GM18508 (cell line): ENCODE data around the gene H19.

Experiments used
- ATAC-seq: cut with Tn5 transposase; IDR thresholded peaks from one replicate; pipeline ENCODE4 v1.9.1; 2021; ENCODE audit warnings: moderate number of reproducible peaks; ENCODE audit not compliant: insufficient read depth, unreplicated experiment

H19 gene

DNA sequence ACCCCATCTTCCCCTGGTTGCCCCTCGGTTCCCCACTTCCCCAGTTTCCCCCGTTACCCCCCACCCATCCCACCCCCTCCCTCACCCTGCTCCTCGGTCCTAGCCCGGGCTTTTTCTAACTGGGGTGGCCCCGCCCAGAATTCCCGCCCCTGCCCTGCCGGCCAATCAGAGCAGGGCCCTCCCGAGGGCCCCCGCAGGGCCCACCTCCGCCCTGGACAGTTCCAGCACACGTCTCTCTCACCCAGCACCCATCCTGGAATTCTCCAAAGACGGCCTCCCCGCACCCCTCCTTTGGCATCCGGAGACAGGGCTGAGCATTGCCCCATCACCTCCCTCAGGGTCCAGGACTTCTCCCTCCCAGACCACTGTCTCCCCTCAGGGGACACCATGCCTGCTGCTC lies at the start of gene H19:
Gene H19 (minus strand): TSS at position 88 of the 400 bp plus-strand sequence.
- ATAC-seq = no peak

DNA sequence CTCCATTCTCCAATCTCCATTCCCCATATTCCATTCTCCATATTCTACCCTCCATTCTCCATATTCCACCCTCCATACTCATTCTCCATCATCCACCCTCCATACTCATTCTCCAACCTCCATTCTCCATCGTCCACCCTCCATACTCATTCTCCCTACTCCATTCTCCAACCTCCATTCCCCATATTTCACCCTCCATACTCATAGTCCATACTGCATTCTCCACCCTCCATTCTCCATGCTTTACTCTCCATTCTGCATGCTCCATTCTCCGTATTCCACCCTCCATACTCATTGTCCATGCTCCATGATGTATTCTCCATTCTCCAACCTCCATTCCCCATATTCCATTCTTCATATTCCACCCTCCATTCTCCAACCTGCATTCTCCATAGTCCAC lies 44.3 kb upstream of the H19 start:
- no peak for ATAC-seq

DNA sequence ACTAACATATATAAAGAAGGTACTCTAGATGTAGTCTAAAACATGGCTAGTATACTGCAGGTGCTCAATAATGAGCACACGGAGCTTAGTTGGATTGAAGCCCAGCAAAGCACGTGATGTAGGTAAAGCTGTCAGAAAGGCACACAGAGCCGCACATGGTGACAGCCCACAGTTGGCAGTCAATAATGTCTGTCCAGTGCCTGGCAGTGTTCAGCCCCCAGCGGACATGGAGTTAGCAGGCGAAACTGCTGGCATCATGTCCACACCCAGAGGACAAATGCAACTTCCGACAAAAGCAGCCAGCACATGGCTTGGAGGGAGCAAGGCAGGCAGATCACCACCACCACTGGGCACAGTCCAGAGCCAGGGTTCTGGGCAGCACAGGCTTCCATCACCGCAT lies 43.5 kb upstream of the H19 start:
- no peak for ATAC-seq

DNA sequence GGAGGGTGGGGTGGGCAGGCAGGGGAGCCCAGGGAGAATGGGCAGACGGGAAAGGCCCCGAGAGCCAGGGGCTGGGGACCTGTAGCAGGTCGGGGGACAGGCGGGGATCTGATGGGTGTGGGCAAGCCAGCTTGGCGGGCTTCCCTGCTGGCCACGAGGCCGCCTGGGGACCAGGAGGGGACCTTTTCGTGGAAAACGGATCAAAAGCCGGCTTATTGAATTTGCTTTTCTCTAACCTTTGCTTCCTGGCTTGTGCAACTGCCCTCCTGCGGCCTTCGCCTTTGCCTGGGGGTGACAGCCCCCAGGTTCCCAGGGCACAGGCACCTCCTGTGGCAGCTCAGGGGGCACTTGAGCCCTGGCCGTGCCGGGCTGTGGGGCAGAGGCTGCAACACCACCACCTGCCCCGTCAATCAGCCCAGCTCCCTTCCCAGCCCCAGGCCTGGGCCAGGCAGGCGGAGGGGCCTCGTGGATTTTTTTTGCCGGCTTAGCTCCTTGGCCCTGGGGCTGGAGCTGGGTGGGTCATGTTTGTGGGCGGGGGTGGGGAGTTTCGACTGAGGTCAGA lies 41.6 kb upstream of the H19 start:
- ATAC-seq = no peak

DNA sequence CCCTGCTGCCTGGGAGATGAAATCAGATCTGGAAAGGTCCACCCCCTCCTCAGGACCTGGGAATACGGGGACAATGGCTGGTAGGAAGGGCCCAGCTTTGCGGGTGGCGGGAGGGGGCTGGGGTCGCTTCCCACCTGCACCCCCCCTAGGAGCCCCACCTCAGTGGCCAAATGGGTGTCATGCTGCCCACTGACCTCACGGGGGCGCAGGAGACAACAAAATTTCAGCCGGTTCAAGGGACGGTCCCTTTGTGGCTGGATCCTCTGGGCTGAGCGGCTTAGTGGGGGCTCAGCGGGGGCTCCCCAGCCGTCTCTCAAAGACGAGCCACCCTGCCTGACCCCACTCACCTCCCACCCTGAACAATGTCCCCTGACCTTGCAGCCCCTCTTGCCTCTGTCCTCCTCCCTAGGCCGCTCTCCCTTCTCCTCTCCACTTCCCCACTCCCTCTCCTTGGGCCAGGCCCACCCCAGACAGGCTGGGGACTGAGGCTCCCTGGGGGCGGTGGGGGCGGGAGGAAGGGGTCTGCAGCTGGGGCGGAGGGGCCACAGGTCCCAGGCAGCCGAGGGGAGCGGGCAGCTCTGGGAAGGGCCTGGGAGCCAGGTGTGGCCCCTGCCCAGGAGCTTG lies 39.3 kb upstream of the H19 start:
- no peak for ATAC-seq

DNA sequence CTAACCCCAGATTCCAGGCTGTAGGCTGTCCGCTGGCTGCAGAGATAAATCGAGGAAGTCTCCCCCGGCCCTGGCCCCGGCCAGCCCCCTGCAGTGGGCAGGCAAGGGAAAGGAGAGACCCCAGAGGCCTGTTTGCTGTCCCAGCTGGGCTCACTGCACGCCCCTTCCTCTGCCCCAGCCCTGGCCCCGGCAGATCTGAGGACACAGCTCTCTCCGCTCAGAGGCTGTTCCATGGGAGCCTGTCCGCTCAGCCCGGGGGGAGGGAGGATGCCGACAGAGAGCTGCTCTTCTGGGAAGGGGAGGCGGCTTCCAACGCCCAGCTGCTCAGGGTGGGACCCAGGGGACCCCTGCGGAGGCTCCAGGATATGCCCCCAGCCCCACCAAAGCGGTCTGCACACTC lies 37.7 kb upstream of the H19 start:
- ATAC-seq = no peak

DNA sequence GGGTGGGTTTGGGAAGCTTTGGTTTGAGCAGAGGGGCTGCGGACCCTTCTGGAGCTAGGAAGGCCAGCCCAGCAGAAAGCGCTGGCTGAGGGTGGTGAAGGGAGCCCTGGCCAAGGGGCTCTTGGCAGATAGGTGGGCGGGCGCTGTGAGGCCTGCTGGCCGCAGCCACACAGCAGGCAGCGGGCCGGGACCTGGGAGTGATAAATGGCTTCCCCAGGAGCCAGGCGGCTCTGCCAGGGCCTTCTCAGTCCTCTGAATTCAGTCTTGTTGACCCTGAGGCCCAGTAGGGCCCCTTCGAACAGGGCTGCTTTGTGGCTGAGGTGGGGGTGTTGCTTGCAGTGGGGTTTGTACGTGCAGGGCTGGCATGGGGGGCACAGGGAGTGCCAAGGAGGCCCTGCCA lies 33.4 kb upstream of the H19 start:
- ATAC-seq = no peak

DNA sequence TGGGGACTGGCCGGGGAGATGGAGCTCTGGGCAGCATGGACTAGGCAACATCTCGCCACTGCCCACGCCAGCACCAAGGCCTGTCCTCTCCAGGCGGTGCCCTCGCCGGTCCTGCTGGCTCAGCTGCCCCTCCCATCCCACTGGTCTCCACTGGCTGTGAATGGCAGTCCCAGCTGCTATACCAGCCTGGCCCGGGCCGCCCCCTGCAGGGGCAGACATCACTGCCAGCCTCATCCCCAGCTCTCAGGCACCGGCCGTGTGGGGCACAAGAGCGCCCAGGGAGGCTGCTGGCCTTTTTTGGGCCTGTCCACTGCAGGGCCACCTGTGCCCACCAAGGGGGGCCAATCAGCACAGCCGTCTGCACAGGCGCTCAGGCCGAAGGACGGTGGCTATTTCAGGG lies 30.1 kb upstream of the H19 start:
- no peak for ATAC-seq

DNA sequence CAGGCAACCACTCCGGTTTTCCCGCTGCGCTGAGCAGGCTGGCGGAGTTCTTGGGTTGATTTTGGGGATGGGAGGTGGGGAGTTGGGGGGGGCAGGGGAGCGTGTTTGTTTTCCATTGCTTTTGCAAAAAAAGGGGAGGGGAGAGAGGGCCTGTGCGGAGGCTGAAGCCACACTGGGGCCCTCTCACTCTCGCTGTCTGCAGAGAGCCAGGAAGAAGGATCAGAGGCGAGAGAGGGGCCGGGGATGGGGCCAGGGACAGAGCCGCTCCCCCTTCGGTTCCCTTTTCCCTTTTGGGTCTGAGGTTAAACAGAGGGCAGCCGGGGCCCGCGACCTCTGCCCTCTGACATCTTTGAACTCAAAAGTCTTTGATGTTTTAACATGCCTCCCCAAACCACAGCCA lies 17.4 kb upstream of the H19 start:
- ATAC-seq = no peak

DNA sequence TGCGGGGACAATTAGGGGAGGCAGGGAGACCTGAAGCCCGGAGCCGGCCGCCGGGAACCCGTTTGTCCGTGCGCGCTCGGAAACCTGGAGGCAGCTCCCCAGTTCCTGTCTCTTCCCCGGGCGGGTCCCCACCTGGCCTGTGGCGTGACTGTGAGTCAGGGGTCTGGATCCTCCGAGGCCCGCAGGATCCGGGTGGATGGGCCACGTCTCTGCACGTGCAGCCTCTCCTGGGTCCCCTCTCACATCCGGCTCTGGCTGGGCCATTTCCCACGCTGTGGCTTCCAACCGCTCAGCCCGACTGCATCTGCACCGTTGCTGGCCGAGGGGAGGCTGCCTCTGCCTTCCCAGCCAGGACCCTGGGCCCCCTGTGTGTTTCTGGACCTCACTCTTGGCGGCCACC lies 14.8 kb upstream of the H19 start:
- ATAC-seq = no peak

DNA sequence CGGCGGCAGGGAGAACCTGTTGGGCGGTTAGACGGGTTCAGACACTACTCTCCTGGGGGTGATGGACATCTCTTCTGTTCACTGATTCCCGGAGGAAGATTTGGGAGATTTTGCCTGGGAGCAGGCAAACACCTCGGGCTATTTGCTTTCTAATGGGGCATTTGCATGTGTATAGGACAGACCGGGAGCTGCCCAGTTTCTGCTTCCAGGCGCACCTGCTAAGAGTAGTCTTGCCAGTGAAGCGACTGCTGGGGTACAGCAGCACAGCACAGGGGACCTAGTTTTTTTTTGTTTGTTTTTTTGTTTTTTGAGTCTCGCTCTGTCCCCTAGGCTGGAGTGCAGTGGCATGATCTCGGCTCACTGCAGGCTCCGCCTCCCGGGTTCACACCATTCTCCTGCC lies 6.8 kb upstream of the H19 start:
- ATAC-seq = no peak

DNA sequence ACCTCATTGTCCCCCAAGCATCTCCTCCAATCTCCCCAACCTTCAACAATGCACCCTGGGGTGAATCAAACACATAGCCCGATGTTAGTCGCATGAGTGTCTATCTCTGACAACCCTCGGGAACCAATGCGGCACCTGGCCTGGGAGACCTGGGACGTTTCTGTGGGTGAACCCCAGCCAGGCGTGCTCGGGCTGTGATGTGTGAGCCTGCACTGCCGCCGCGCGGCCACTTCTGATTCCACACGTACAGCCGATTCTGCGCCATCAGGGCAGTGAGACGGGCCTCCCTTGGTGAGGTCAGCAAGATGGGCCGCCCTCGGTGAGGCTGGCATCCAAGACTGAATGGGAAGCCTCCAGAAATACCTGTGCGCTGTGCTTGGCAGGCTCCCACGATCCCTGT lies 5.2 kb upstream of the H19 start:
- ATAC-seq = no peak

DNA sequence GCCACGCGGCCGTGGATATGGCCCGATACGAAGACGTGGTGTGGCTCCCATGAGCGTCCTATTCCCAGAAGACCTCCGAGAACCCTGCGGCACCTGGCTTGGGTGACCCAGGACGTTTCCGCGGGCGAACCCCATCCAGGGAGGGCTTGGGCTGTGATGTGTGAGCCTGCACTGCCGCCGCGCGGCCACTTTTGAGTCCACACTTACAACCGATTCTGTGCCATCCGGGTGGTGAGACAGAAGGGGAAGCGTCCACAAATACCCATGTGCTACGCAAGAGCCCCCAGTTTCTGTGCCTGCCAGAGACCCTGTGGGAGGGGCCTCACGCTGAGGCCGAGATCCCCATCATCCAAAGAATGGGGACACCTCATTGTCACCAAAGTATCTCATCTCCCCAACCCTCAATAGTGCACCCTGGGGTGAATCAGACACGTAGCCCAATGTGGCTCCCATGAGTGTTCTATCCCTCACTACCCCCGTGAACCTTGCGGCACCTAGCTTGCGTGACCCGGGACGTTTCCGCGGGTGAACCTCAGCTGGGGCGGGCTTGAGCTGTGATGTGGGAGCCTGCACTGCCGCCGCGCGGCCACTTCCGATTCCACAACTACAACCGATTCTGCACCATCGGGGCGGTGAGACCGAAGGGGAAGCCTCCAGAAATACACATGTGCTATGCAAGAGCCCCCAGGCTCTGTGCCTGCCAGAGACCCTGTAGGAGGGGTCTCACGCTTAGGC lies 4.6 kb upstream of the H19 start:
- ATAC-seq = no peak

DNA sequence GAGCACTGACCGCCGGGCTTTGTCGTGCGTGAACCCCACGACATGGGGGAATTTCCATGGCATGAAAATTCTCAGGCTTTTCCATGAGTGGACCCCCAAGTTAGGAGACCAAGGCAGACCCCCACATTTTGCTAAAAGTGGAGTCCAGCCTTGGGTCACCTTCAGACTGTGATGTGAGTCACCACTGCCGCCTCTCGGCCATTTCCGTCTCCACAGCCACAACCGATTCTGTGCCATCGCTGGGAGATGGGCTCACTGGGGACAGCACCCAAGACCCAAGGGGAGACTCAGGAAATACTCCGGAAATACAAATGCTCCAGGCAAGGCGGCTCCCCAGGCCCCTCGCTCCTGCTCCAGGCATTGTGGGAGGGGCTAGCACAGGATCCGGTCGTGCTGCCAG lies 1.2 kb upstream of the H19 start:
- no peak for ATAC-seq

DNA sequence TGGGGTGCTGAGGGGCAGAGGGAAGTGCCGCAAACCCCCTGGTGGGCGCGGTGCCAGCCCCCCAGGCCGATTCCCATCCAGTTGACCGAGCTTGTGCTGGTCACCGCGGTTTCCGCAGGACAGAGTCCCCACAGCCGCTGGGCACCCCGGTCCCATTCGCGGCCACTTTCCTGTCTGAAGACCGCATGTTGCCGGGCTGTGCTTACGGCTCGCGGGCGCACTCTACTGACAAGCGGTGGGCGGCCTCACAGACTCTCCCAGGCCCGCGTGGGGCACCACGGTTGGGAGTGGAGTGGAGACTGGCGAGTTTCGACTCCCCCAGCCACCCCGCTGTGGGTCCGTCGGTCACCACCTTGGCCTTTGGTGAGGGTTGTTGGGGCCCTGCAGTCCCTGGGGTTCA lies 648 bp upstream of the H19 start:
- no peak for ATAC-seq

DNA sequence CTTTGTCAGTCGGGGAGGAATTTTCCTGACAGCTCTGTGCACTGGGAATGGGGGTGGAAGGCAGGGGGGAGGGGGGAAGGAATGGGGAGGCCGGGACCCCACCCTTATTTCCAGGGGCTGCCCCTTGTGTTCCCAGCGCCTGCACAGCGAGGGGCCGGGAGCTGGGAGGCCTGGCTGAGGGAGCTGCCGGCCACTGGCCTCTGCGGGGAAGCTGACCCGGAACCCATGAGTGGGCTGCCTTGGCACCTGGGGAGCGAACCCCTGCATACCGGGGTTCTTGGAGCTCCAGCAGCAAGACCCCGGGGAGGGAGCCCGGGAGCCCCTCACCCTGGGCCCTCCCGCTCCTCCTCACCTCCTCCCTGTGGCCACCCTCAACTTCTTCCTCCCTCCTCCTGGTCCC lies 3.5 kb downstream of the H19 start:
- ATAC-seq = no peak

DNA sequence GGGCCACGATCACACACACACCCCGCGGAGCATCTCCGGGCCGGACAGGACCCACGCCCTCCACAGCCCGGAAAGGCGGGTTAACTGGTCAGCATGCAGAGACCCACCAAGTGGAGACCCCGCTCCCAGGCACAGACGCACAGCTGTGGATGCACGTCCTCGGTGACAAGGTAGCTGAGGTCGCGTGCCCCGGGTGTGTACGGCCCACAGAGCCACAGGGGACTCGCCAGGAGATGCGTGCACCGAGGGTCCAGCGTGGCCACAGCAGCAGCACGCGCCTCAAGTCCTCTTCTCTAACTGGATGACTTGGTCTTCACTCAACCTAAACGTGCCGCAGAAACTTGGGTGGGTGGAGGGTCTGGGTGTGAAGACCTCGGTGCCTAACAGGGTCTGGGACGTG lies 5.5 kb downstream of the H19 start:
- ATAC-seq = no peak

DNA sequence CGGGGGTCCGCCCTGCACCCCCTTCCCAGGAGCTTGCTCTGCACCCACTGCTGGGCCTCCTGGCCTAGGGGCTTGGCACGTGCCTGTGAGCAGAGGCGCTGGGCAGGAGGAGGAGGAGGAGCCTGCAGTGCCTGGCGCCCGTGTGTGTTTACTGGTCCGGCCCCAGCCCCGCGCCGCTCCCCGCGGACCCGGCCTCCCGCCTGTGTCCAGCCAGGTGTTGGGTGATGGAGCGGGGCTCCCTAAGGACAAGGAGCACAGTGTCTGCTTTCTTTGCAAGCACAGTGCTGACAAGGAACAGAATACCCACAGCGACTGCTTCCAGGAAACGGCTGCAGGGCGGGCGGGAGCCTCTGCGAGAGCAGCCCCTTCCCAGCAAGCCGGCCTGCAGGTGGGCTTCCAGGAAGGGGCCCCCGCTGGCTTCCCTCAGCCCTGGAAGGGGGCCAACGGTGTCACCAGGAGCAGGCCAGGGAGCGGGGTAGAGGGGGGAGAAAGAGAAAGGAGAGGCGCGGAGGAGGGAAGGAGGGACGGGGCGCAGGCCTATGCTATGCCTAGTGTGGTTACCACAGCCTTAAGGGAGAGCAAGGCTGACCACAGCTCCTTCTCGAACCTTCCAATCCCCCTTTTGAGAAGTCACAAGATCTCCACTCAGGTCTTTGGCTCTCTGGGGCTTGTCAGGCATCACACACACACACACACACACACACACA lies 6.6 kb downstream of the H19 start:
- ATAC-seq = no peak

DNA sequence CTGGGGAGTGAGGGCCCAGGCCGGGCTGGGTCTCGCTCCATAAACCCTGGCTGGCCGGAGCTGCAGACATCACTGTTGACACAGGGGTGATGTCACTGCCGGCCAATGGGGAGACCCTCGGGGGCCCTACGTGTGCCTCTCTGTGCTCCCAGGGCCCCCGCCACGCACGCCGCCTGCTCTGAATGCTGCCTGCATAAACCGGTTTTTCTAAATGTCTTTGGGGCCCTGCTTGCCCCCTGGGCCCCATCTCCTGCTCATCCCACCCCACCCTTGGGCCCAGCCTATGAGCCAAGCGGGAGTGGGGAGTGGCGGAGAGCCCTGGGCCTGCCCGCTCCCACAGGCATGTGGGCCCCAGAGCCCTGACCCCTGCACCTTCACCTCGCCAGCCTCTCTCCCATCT lies 7.7 kb downstream of the H19 start:
- no peak for ATAC-seq

DNA sequence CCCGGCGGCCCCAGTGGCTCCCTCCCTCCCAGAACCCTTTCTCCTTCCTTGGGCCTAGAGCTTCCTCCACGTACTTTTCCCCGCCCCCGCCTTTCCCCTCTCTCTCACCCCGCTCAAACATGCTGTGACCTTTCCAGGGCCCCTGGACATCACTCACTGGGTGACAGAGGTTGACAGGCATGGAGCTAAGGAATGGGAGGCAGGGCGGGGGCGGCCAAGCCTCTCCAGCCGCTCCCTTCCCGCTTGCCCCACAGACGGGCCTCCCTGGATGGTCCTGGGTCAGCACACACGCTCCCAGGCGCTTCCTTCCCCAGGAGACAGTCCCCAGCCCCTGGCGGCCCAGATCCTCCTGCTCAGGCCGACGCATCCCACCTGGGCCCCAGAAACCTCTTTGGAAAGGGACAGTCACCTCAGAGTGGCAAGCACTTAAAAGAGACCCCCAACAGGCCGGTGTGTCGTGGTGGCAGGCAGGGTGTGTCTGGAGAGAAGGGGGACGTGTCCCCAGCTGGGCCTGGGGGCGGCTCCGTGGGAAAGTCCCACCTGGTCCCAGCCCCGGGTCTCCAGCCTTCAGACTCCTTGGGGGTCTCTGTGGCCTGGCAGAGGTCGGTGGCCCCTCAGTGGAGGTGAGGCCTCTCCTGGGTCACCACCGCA lies 8.8 kb downstream of the H19 start:
- ATAC-seq = no peak

DNA sequence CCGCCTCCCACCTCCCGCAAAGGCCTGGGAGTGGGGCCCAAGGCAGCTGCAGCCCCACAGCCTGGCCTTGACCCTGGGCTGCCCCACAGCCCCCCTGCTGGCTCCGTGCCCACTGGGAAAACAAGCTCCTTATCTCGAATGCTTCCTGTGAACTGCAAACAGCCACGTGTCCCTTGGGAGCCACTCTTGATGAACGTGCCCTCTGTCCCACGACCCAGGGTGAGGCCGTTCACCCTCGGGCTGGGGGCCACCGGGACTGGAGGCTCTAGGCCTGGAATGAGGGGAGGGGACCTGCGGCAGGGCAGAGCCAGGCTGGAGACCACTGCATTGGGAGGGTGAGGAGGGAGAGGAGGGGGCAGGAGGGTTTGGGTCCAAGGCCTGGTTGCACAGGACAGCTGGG lies 9.5 kb downstream of the H19 start:
- no peak for ATAC-seq
